Ascending aorta (tissue), 2 donors: ENCODE data around the gene HERPUD2. TPM values are rescaled to one million over a fixed set of nuclear protein-coding genes. Genes with fewer than 3 reads are reported as not detected.
A peak's percentile ranks its signal among the peaks of the same experiment; 100 is the strongest.

Experiments used
- DNase-seq, 2 donors: peaks; one replicate each; pipeline ENCODE4 v3.0.0-alpha.2; 2019; ENCODE audit warnings: low spot score in 2 of 2
- H3K27ac ChIP-seq, 2 donors: fragments of 200-600 bp; sonication (generic); one replicate each; pipeline ENCODE4 v1.5.1; 2016 to 2017; ENCODE audit warnings: mild to moderate bottlenecking in 1 of 2
- H3K27me3 ChIP-seq: fragments of 200-600 bp; sonication (generic); one replicate; pipeline ENCODE4 v1.5.1; 2017
- H3K36me3 ChIP-seq, 2 donors: fragments of 200-600 bp; sonication (generic); one replicate each; pipeline ENCODE4 v1.5.1; 2016
- H3K4me1 ChIP-seq, 2 donors: fragments of 200-600 bp; sonication (generic); one replicate each; pipeline ENCODE4 v1.5.1; 2016 to 2017; ENCODE audit warnings: mild to moderate bottlenecking in 1 of 2
- H3K4me3 ChIP-seq, 2 donors: fragments of 200-600 bp; sonication (generic); one replicate each; pipeline ENCODE4 v1.5.1; 2016 to 2017; ENCODE audit warnings: mild to moderate bottlenecking in 1 of 2
- H3K9me3 ChIP-seq, 2 donors: fragments of 200-600 bp; sonication (generic); one replicate each; pipeline ENCODE4 v1.5.1; 2016
- CTCF ChIP-seq, 3 experiments: fragments of 200-600 bp in 2 of 3; fragments of 450-650 bp in 1 of 3; sonication (generic) in 2 of 3; IDR thresholded peaks; one replicate each; pipeline ENCODE4 v1.5.1; 2016 to 2019; ENCODE audit warnings: antibody characterized with exemption in 3 of 3, mild to moderate bottlenecking in 1 of 3, moderate library complexity in 1 of 3
- intact Hi-C: fragments of 100-400 bp; cut with DNase I; formaldehyde crosslinking; loops from one replicate; pipeline ENCODE4 v1.15.1; 2023
- total RNA-seq: library from RNA; depleted of rRNA; stranded (reverse); fragments of >200 nt; gene quantifications from one replicate; pipeline ENCODE4 v1.1.0, GENCODE V29; 2016

The HERPUD2 gene
- total RNA-seq, 1 donor from 2014 or later = 69.8 TPM

- Histone ChIP-seq H3K9me3 (no peaks in the 10 kb centered on the region), H3K27me3 (no peaks in the 10 kb centered on the region), H3K27ac (no peak overlapping the region), H3K4me3 (no peak overlapping the region), H3K4me1 (peaks cover 0 to 9% of the 10 kb centered on the region in 2 donors), H3K36me3 (no peaks in the 10 kb centered on the region)
- intact Hi-C loops = no loop called here
- DNase-seq = no peak
- no peak for TF ChIP-seq CTCF (IDR thresholded peaks at IDR 0.05)
These were observed 25.1 kb upstream of the HERPUD2 start for GRCh38 chr7:35720032-35720431.

- H3K4me1 ChIP-seq = peaks cover 0 to 9% of the 10 kb centered on the region in 2 donors
- H3K9me3 ChIP-seq = no peaks in the 10 kb centered on the region
- H3K4me3 ChIP-seq = no peak overlapping the region
- no peaks in the 10 kb centered on the region for H3K36me3 ChIP-seq
- intact Hi-C loops = no loop called here
- TF ChIP-seq CTCF (IDR thresholded peaks at IDR 0.05) = no peak
- H3K27ac ChIP-seq = no peak overlapping the region
- DNase-seq = no peak
- H3K27me3 ChIP-seq = no peaks in the 10 kb centered on the region
These were observed 23.1 kb upstream of the HERPUD2 start for GRCh38 chr7:35718047-35718446.

GRCh38 chr7:35717516-35717915 is 22.6 kb upstream of the HERPUD2 start:
- Histone ChIP-seq H3K4me3 (no peak overlapping the region), H3K27ac (peak overlapping the region; percentile 21 to 52), H3K4me1 (peaks cover 0 to 9% of the 10 kb centered on the region in 2 donors), H3K27me3 (no peaks in the 10 kb centered on the region), H3K36me3 (no peaks in the 10 kb centered on the region), H3K9me3 (no peaks in the 10 kb centered on the region)
- intact Hi-C loops = no loop called here
- no peak for DNase-seq
- TF ChIP-seq CTCF (IDR thresholded peaks at IDR 0.05) = no peak

GRCh38 chr7:35717013-35717412 is 22.1 kb upstream of the HERPUD2 start:
- Histone ChIP-seq H3K27me3 (no peaks in the 10 kb centered on the region), H3K9me3 (no peaks in the 10 kb centered on the region), H3K4me3 (peak overlapping the region; percentile 27 to 30), H3K4me1 (peaks cover 0 to 9% of the 10 kb centered on the region in 2 donors), H3K27ac (peak overlapping the region; percentile 21 to 52), H3K36me3 (no peaks in the 10 kb centered on the region)
- TF ChIP-seq CTCF (IDR thresholded peaks at IDR 0.05) = no peak
- intact Hi-C loops = no loop called here
- DNase-seq = no peak

GRCh38 chr7:35716038-35716803 is 21.3 kb upstream of the HERPUD2 start:
- H3K9me3 ChIP-seq = no peaks in the 10 kb centered on the region
- no peaks in the 10 kb centered on the region for H3K27me3 ChIP-seq
- intact Hi-C loops = no loop called here
- peak overlapping the region in 1 of 2 donors; percentile 52 for H3K27ac ChIP-seq
- peak overlapping the region; percentile 27 to 30 for H3K4me3 ChIP-seq
- peaks cover 0 to 9% of the 10 kb centered on the region in 2 donors for H3K4me1 ChIP-seq
- TF ChIP-seq CTCF (IDR thresholded peaks at IDR 0.05) = no peak
- no peaks in the 10 kb centered on the region for H3K36me3 ChIP-seq
- DNase-seq = no peak
